SU-DHL-6 (cell line): ENCODE data around the gene TGFB2.

Source experiments
- H2AFZ ChIP-seq: fragments of 200-600 bp; sonication (generic); 2 replicates; pipeline ENCODE4 v1.6.1; 2014; ENCODE audit warnings: low read depth, mild to moderate bottlenecking, moderate library complexity, mixed read lengths, antibody characterized with exemption, low read length; ENCODE audit not compliant: severe bottlenecking
- H3F3A ChIP-seq: fragments of 200-600 bp; shearing (Covaris generic); 2 replicates; pipeline ENCODE4 v1.6.0; 2016; ENCODE audit warnings: antibody characterized with exemption, mild to moderate bottlenecking; ENCODE audit not compliant: insufficient read depth
- H3K27ac ChIP-seq: fragments of 200-600 bp; sonication (generic); 2 replicates; pipeline ENCODE4 v1.5.1; 2016; ENCODE audit warnings: low read depth, mild to moderate bottlenecking, low read length, moderate library complexity, mixed read lengths
- H3K27me3 ChIP-seq: fragments of 200-600 bp; sonication (generic), shearing (Covaris generic); 2 replicates; pipeline ENCODE4 v1.6.0; 2014; ENCODE audit warnings: mild to moderate bottlenecking, low read length
- H3K36me3 ChIP-seq: fragments of 200-600 bp; sonication (generic); 2 replicates; pipeline ENCODE4 v1.6.1; 2014; ENCODE audit warnings: mild to moderate bottlenecking, low read length, mixed read lengths
- H3K4me2 ChIP-seq: fragments of 300-600, 200-600 bp; shearing (Covaris generic), sonication (generic); 2 replicates; pipeline ENCODE4 v1.6.0; 2014; ENCODE audit warnings: low read length, low read depth, mild to moderate bottlenecking; ENCODE audit not compliant: poor library complexity, severe bottlenecking
- H3K4me3 ChIP-seq: fragments of 200-600 bp; sonication (generic); 2 replicates; pipeline ENCODE4 v1.5.1; 2014; ENCODE audit warnings: antibody characterized with exemption, low read length, mild to moderate bottlenecking, mixed read lengths; ENCODE audit not compliant: insufficient read depth, poor library complexity, severe bottlenecking
- H3K79me2 ChIP-seq: fragments of 200-600 bp; sonication (generic); 2 replicates; pipeline ENCODE4 v1.6.1; 2014; ENCODE audit warnings: mild to moderate bottlenecking, low read length, moderate library complexity; ENCODE audit not compliant: insufficient read depth
- H3K9ac ChIP-seq: fragments of 200-600 bp; sonication (generic); 2 replicates; pipeline ENCODE4 v1.7.0; 2014; ENCODE audit warnings: mild to moderate bottlenecking, low read length
- H3K9me2 ChIP-seq: fragments of 200-600 bp; sonication (generic); replicated peaks from 2 replicates; pipeline ENCODE4 v1.6.1; 2014; ENCODE audit warnings: low read length; ENCODE audit not compliant: insufficient read depth
- H3K9me3 ChIP-seq: fragments of 200-600 bp; sonication (generic); 2 replicates; pipeline ENCODE4 v1.6.1; 2014; ENCODE audit warnings: low read length, mixed read lengths; ENCODE audit not compliant: insufficient read depth
- H4K20me1 ChIP-seq: fragments of 200-600 bp; sonication (generic); 2 replicates; pipeline ENCODE4 v1.6.1; 2014; ENCODE audit warnings: low read depth, mild to moderate bottlenecking, antibody characterized with exemption, low read length, moderate library complexity, mixed read lengths
- CTCF ChIP-seq: fragments of 200-600 bp; sonication (generic); IDR thresholded peaks from one replicate; pipeline ENCODE4 v1.5.1; 2017; ENCODE audit warnings: antibody characterized with exemption, mild to moderate bottlenecking, low read length, moderate library complexity; ENCODE audit not compliant: insufficient read depth, poor library complexity, severe bottlenecking
- EZH2phosphoT487 ChIP-seq: fragments of 200-600 bp; sonication (generic), shearing (Covaris generic); conservative IDR thresholded peaks from 2 replicates; pipeline ENCODE4 v1.6.1; 2018; ENCODE audit warnings: mild to moderate bottlenecking, antibody characterized with exemption, low read length, moderate library complexity, mixed read lengths

TGFB2 gene

GRCh38 chr1:218388591-218388990, 43.5 kb downstream of the TGFB2 start:
- Histone ChIP-seq H3K27ac (no peak overlapping the region), H3K4me2 (no peak overlapping the region), H3K27me3 (no peaks in the 10 kb centered on the region), H3K36me3 (no peaks in the 10 kb centered on the region), H3K4me3 (no peak overlapping the region), H4K20me1 (no peaks in the 10 kb centered on the region), H2AFZ (no peak overlapping the region), H3K79me2 (no peaks in the 10 kb centered on the region), H3K9me3 (no peaks in the 10 kb centered on the region), H3K9ac (no peak overlapping the region), H3F3A (no peaks in the 10 kb centered on the region), H3K9me2 (no peaks in the 10 kb centered on the region)
- TF ChIP-seq EZH2phosphoT487 (no peak), CTCF (no peak)

DNA sequence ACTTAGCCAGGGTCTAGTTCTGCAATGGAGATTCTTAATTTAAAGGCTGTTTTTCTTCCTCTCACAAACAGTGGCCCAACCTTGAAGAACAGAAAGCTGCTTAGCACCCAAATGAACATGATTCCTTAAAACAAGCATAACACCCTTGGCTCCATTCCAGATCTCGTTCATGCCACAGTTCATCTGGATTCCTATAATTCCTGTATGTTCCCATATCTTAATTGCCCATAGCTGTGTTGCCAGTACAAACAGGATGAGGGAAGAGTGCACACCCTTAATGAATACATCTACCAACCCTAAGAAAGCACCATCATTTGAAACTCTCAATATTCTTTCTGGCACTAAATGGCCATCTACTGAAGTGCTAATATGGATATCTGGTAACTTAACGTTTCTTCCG, 45.5 kb downstream of the TGFB2 start:
- no peaks in the 10 kb centered on the region for H3K9me2 ChIP-seq
- no peaks in the 10 kb centered on the region for H3K9me3 ChIP-seq
- H3K79me2 ChIP-seq: no peaks in the 10 kb centered on the region
- H3K4me3 ChIP-seq: no peak overlapping the region
- H3F3A ChIP-seq: no peaks in the 10 kb centered on the region
- no peak overlapping the region for H3K4me2 ChIP-seq
- H3K27ac ChIP-seq: no peak overlapping the region
- no peaks in the 10 kb centered on the region for H4K20me1 ChIP-seq
- no peaks in the 10 kb centered on the region for H3K36me3 ChIP-seq
- TF ChIP-seq EZH2phosphoT487: no peak
- no peak overlapping the region for H3K9ac ChIP-seq
- no peaks in the 10 kb centered on the region for H3K27me3 ChIP-seq
- no peak overlapping the region for H2AFZ ChIP-seq

- TF ChIP-seq CTCF (no peak), EZH2phosphoT487 (no peak)
- Histone ChIP-seq H3K4me2 (no peak overlapping the region), H3F3A (no peaks in the 10 kb centered on the region), H3K9me2 (no peaks in the 10 kb centered on the region), H3K79me2 (no peaks in the 10 kb centered on the region), H3K9me3 (no peaks in the 10 kb centered on the region), H2AFZ (no peak overlapping the region), H3K27ac (no peak overlapping the region), H3K27me3 (no peaks in the 10 kb centered on the region), H3K4me3 (no peak overlapping the region), H3K36me3 (no peaks in the 10 kb centered on the region), H3K9ac (no peak overlapping the region), H4K20me1 (no peaks in the 10 kb centered on the region)
These were observed 47.6 kb downstream of the TGFB2 start for GRCh38 chr1:218392780-218393179.

DNA sequence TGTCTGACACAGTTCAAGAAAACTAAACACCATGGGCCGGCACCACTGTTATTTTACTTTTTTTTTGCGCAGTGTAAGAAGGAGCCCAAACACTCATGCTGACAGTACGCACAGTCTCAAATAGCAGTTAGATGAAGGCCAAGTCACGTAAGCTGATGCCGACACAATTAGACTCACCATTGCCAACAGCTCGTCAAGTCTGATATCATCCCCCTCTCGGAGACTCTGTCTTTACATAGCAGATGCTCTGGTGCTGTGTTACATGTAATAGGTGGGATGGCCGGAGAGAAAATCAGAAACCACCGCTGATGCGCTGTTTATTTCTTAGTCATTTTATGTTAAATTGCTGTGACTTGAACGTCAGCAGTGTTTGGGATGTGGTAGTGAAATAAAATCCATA, 49.3 kb downstream of the TGFB2 start:
- H3K4me3 ChIP-seq: no peak overlapping the region
- H3K79me2 ChIP-seq: no peaks in the 10 kb centered on the region
- H3K36me3 ChIP-seq: no peaks in the 10 kb centered on the region
- H3K27me3 ChIP-seq: no peaks in the 10 kb centered on the region
- no peaks in the 10 kb centered on the region for H3F3A ChIP-seq
- no peaks in the 10 kb centered on the region for H3K9me3 ChIP-seq
- H2AFZ ChIP-seq: no peak overlapping the region
- TF ChIP-seq EZH2phosphoT487 (no peak), CTCF (no peak)
- H3K9me2 ChIP-seq: no peaks in the 10 kb centered on the region
- no peak overlapping the region for H3K27ac ChIP-seq
- H3K9ac ChIP-seq: no peak overlapping the region
- no peak overlapping the region for H3K4me2 ChIP-seq
- H4K20me1 ChIP-seq: no peaks in the 10 kb centered on the region
